A549 (cell line): ENCODE measurements around the gene SHKBP1. TPM values are rescaled to one million over a fixed set of nuclear protein-coding genes. Genes with fewer than 3 reads are reported as not detected.

ENCODE experiments used
- ATAC-seq, 2 experiments: fragments of 200-7000 bp in 1 of 2; fragments of >200 bp in 1 of 2; cut with Nextera tagmentation in 1 of 2; cut with Tn5 transposase in 1 of 2; 3 replicates each; pipeline versions ENCODE4 v1.8.0 to v1.9.1; 2018 to 2020; ENCODE audit warnings: mild to moderate bottlenecking in 1 of 2, moderate library complexity in 1 of 2
- CTCF ChIA-PET: fragments of 300-600 bp; sonication (Branson Sonifier 250); formaldehyde crosslinking; extraction: SDS; loops from one replicate; lab custom pipeline; 2021; ENCODE audit warnings: antibody characterized with exemption, inconsistent platforms; lab: Yijun Ruan, JAX
- POLR2A ChIA-PET: fragments of 350-600 bp; formaldehyde crosslinking; extraction: SDS; loops from one replicate; lab custom pipeline; 2021; ENCODE audit warnings: antibody characterized with exemption, inconsistent platforms; lab: Yijun Ruan, JAX
- DNase-seq, 2 experiments: peaks; one replicate each; pipeline versions ENCODE4 v3.0.0 to v3.0.0-alpha.2; 2011 to 2016; ENCODE audit warnings: low read depth in 1 of 2, low spot score in 1 of 2
- FAIRE-seq: peaks from 2 replicates; lab custom pipeline; 2011; peaks lifted over from hg19 to GRCh38; lab: Jason Lieb, UNC
- H3K27ac ChIP-seq, 2 experiments: fragments of >200 bp; sonication (Bioruptor Twin); formaldehyde crosslinking; 3 replicates each; pipeline ENCODE4 v1.5.1; 2016 to 2017
- H3K4me1 ChIP-seq: fragments of >200 bp; sonication (Bioruptor Twin); formaldehyde crosslinking; 3 replicates; pipeline ENCODE4 v1.6.1; 2016
- H3K4me2 ChIP-seq: fragments of >200 bp; sonication (Bioruptor Twin); formaldehyde crosslinking; 3 replicates; pipeline ENCODE4 v1.6.1; 2016
- H3K4me3 ChIP-seq: fragments of >200 bp; sonication (Bioruptor Twin); formaldehyde crosslinking; 3 replicates; pipeline ENCODE4 v1.5.1; 2016
- H3K9me3 ChIP-seq: fragments of >200 bp; sonication (Bioruptor Twin); formaldehyde crosslinking; 3 replicates; pipeline ENCODE4 v1.6.1; 2016
- ATOH8 ChIP-seq: fragments of 250-450 bp; sonication (Bioruptor Pico); IDR thresholded peaks from 2 replicates; pipeline ENCODE4 v1.5.0; 2020; ENCODE audit warnings: low read depth, mild to moderate bottlenecking, moderate library complexity
- BHLHE40 ChIP-seq: IDR thresholded peaks from 2 replicates; pipeline ENCODE4 v1.6.1; 2012; ENCODE audit warnings: low read depth, low read length, inconsistent platforms
- CTCF ChIP-seq: fragments of >200 bp; sonication (Bioruptor Twin); formaldehyde crosslinking; IDR thresholded peaks from 3 replicates; pipeline ENCODE4 v1.5.1; 2016
- E2F6 ChIP-seq: IDR thresholded peaks from 2 replicates; pipeline ENCODE4 v1.6.1; 2012; ENCODE audit warnings: low read depth, borderline replicate concordance
- ELK1 ChIP-seq: fragments of 150-350 bp; IDR thresholded peaks from 2 replicates; pipeline ENCODE4 v1.6.1; 2014; ENCODE audit warnings: low read depth, mild to moderate bottlenecking, low read length
- FOSL2 ChIP-seq, 2 experiments: fragments of 450-650 bp in 1 of 2; fragments of >200 bp in 1 of 2; sonication (Bioruptor Twin) in 1 of 2; formaldehyde crosslinking; IDR thresholded peaks; 2 replicates each; pipeline versions ENCODE4 v1.5.0 to v1.6.1; 2016 to 2020; ENCODE audit warnings: mild to moderate bottlenecking in 1 of 2, moderate library complexity in 1 of 2
- HOXB5 ChIP-seq: fragments of 250-450 bp; sonication (Bioruptor Pico); IDR thresholded peaks from 2 replicates; pipeline ENCODE4 v1.5.0; 2020; ENCODE audit warnings: mild to moderate bottlenecking, moderate library complexity
- MAFK ChIP-seq: fragments of 450-650 bp; IDR thresholded peaks from 2 replicates; pipeline ENCODE4 v1.6.1; 2014; ENCODE audit not compliant: partially characterized antibody
- MAZ ChIP-seq: fragments of 150-350 bp; IDR thresholded peaks from 2 replicates; pipeline ENCODE4 v1.6.1; 2014; ENCODE audit warnings: antibody characterized with exemption, low read depth, low read length, borderline replicate concordance
- MYC ChIP-seq: IDR thresholded peaks from 2 replicates; pipeline ENCODE4 v1.6.1; 2012; ENCODE audit warnings: mild to moderate bottlenecking, inconsistent platforms, low read length, improper control_type of control experiment, borderline replicate concordance
- NPAS2 ChIP-seq: fragments of 250-450 bp; sonication (Bioruptor Pico); IDR thresholded peaks from 2 replicates; pipeline ENCODE4 v1.8.0; 2022; ENCODE audit warnings: mild to moderate bottlenecking, moderate library complexity, borderline replicate concordance
- PHF8 ChIP-seq: fragments of 200-600 bp; sonication (generic); IDR thresholded peaks from 2 replicates; pipeline ENCODE4 v1.6.1; 2016; ENCODE audit warnings: low read depth, mild to moderate bottlenecking, antibody characterized with exemption, moderate library complexity, borderline replicate concordance
- POLR2A ChIP-seq: IDR thresholded peaks from 2 replicates; pipeline ENCODE4 v1.6.1; 2012; ENCODE audit warnings: mild to moderate bottlenecking, low read length
- RAD21 ChIP-seq, 2 experiments: fragments of >200 bp in 1 of 2; sonication (Bioruptor Twin) in 1 of 2; formaldehyde crosslinking in 1 of 2; IDR thresholded peaks in 1 of 2; conservative IDR thresholded peaks in 1 of 2; 2 replicates in 1 of 2; 3 replicates in 1 of 2; pipeline ENCODE4 v1.6.1; 2012 to 2018; ENCODE audit warnings: inconsistent platforms in 1 of 2
- RCOR1 ChIP-seq: fragments of 150-350 bp; IDR thresholded peaks from 2 replicates; pipeline ENCODE4 v1.6.1; 2014; ENCODE audit warnings: antibody characterized with exemption, low read length, low read depth
- RFX5 ChIP-seq: fragments of 450-650 bp; IDR thresholded peaks from 2 replicates; pipeline ENCODE4 v1.7.1; 2014; ENCODE audit warnings: antibody characterized with exemption, mild to moderate bottlenecking, moderate library complexity
- SMC3 ChIP-seq: fragments of >200 bp; sonication (Bioruptor Twin); formaldehyde crosslinking; IDR thresholded peaks from 3 replicates; pipeline ENCODE4 v1.6.1; 2018; ENCODE audit warnings: inconsistent platforms
- TP53 ChIP-seq: fragments of 250-450 bp; sonication (Bioruptor Pico); IDR thresholded peaks from 2 replicates; pipeline ENCODE4 v1.5.0; 2021; ENCODE audit warnings: mild to moderate bottlenecking, moderate library complexity
- USF2 ChIP-seq: fragments of 450-650 bp; IDR thresholded peaks from 2 replicates; pipeline ENCODE4 v1.6.1; 2014; ENCODE audit warnings: antibody characterized with exemption
- ZC3H11A ChIP-seq: fragments of 450-650 bp; IDR thresholded peaks from 2 replicates; pipeline ENCODE4 v1.6.1; 2014; ENCODE audit warnings: antibody characterized with exemption, mild to moderate bottlenecking
- ZNF302 ChIP-seq: fragments of 250-450 bp; sonication (Bioruptor Pico); IDR thresholded peaks from 2 replicates; pipeline ENCODE4 v1.9.0; 2021; ENCODE audit warnings: inconsistent platforms, mild to moderate bottlenecking, moderate library complexity
- WGBS: methylation state at CpG from one replicate; pipeline ENCODE4 v1.1.6; 2017; ENCODE audit errors: missing lambda C conversion rate; 5-methylcytosine and 5-hydroxymethylcytosine counted together
- polyA plus RNA-seq, 4 experiments: library from polyadenylated mRNA; depleted of rRNA in 3 of 4; stranded (reverse); fragments of >200 nt; fragmentation: RNase III in 1 of 4; extraction: RNeasy Plus Mini Kit Qiagen cat#74134 plus additional on column Dnase treatment in 1 of 4; gene quantifications; 2 replicates in 3 of 4; 3 replicates in 1 of 4; pipeline ENCODE4 v1.2.3, GENCODE V29; 2011 to 2017
- TF ChIP-seq, protein P1 (sequence below): IDR thresholded peaks from 2 replicates; pipeline ENCODE4 v1.6.1; 2012
- TF ChIP-seq, protein P2 (sequence below): fragments of >200 bp; sonication (Bioruptor Twin); formaldehyde crosslinking; IDR thresholded peaks from 3 replicates; pipeline ENCODE4 v1.6.1; 2016

The SHKBP1 gene
- polyA plus RNA-seq, 2 of the 4 experiments (the other 2 are of a cell fraction) = 75.2 to 123 TPM

GRCh38 chr19:40570313-40571004 is 6.2 kb upstream of the SHKBP1 start:
- WGBS = under 1% methylated on average over 8 of the region's 53 CpGs
- CTCF ChIA-PET = interaction anchor here (0.6 to 58.9 kb wide), 29 partner anchors 9 to 553 kb away, joined by 3 to 2247 read pairs (median 4); partner anchors contain the start of genes BLVRB, LTBP4, SERTAD1 and SPTBN4
- peak; percentile 100 for FAIRE-seq

More at GRCh38 chr19:40570313-40571004, 6.2 kb upstream of the SHKBP1 start:
- POLR2A ChIA-PET = interaction anchor here (0.5 to 2.0 kb wide), 34 partner anchors 8 to 869 kb away, joined by 3 to 28 read pairs (median 4); partner anchors contain the start of genes BLVRB, C19orf47, DMAC2 and EGLN2
- Histone ChIP-seq H3K27ac (peak overlapping the region; percentile 84 to 89), H3K4me1 (peaks cover 17% of the 10 kb centered on the region), H3K4me3 (peak overlapping the region; percentile 56), H3K4me2 (peak overlapping the region; percentile 96), H3K9me3 (no peaks in the 10 kb centered on the region)
- peak; percentile 80 to 91 for ATAC-seq
- DNase-seq = peak; percentile 100
- TF ChIP-seq MAFK (no peak), BHLHE40 (no peak), PHF8 (peak; percentile 64; the same call in 1 of the 2 replicates), ATOH8 (CRISPR knock-in tag) (peak; percentile 50; the same call in 1 of the 2 replicates), RAD21 (conservative IDR thresholded peaks at IDR 0.05 in 1 of 2, IDR thresholded peaks at IDR 0.05 in 1 of 2) (peak; percentile 55 to 59), ZNF302 (CRISPR knock-in tag) (no peak), MYC (0 out of 2 replicates have a peak, but pooled peaks have one; percentile 59), RCOR1 (0 out of 2 replicates have a peak, but pooled peaks have one; percentile 60), ZC3H11A (no peak), SMC3 (peak; percentile 67), HOXB5 (CRISPR knock-in tag) (no peak), USF2 (peak; percentile 77), POLR2A (peak; percentile 78), NPAS2 (CRISPR knock-in tag) (peak; percentile 91), FOSL2 (IDR thresholded peaks at IDR 0.05) (no peak), FOSL2 (CRISPR knock-in tag; IDR thresholded peaks at IDR 0.05) (peak; percentile 31; the same call in 1 of the 2 replicates), MAZ (peak; percentile 95), CTCF (peak; percentile 59), RFX5 (peak; percentile 81), TP53 (CRISPR knock-in tag) (peak; percentile 69; the same call in 1 of the 2 replicates), ELK1 (no peak), E2F6 (peak; percentile 80)
- TF ChIP-seq, protein P1, sequence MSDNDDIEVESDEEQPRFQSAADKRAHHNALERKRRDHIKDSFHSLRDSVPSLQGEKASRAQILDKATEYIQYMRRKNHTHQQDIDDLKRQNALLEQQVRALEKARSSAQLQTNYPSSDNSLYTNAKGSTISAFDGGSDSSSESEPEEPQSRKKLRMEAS = peak; percentile 92
- TF ChIP-seq, protein P2, sequence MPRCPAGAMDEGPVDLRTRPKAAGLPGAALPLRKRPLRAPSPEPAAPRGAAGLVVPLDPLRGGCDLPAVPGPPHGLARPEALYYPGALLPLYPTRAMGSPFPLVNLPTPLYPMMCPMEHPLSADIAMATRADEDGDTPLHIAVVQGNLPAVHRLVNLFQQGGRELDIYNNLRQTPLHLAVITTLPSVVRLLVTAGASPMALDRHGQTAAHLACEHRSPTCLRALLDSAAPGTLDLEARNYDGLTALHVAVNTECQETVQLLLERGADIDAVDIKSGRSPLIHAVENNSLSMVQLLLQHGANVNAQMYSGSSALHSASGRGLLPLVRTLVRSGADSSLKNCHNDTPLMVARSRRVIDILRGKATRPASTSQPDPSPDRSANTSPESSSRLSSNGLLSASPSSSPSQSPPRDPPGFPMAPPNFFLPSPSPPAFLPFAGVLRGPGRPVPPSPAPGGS = 0 out of 3 replicates have a peak, but pooled peaks have one; percentile 41
